HepG2 (cell line): ENCODE data around the gene TWNK. TPM values are rescaled to one million over a fixed set of nuclear protein-coding genes. Genes with fewer than 3 reads are reported as not detected.

Source experiments
- NR2F6 ChIP-seq, 2 experiments: IDR thresholded peaks; 2 replicates each; pipeline ENCODE4 v1.6.1; 2016; ENCODE audit warnings: antibody characterized with exemption in 1 of 2, mild to moderate bottlenecking in 1 of 2
- REPIN1 ChIP-seq: sonication (generic); formaldehyde crosslinking; IDR thresholded peaks from 2 replicates; pipeline ENCODE4 v1.8.0; 2022; ENCODE audit warnings: missing genetic modification reagents, low read depth, mild to moderate bottlenecking, borderline replicate concordance
- ZNF124 ChIP-seq: sonication (generic); formaldehyde crosslinking; IDR thresholded peaks from 2 replicates; pipeline ENCODE4 v1.4.0; 2020; ENCODE audit warnings: missing genetic modification reagents
- ZNF563 ChIP-seq: sonication (generic); formaldehyde crosslinking; IDR thresholded peaks from 2 replicates; pipeline ENCODE4 v1.8.0; 2022; ENCODE audit warnings: mild to moderate bottlenecking, moderate library complexity, missing genetic modification reagents
- ZNF790 ChIP-seq: sonication (generic); formaldehyde crosslinking; IDR thresholded peaks from 2 replicates; pipeline ENCODE4 v1.8.0; 2022; ENCODE audit warnings: missing genetic modification reagents, mild to moderate bottlenecking, borderline replicate concordance
- polyA plus RNA-seq, 8 experiments: library from polyadenylated mRNA; depleted of rRNA in 3 of 8; stranded (reverse) in 7 of 8; unstranded in 1 of 8; fragments of >200 nt; fragmentation: Illumina TruSeq in 4 of 8; extraction: Trizol in 4 of 8; gene quantifications; 2 replicates each; pipeline versions ENCODE4 v1.2.1 to v1.2.3, GENCODE V29; 2011 to 2016; ENCODE audit warnings: low read depth in 4 of 8, missing spikeins in 1 of 8, mixed read lengths in 1 of 8; ENCODE audit not compliant: insufficient read depth in 1 of 8
- total RNA-seq, 5 experiments: library from RNA; depleted of rRNA; stranded (reverse); fragments of >200 nt; fragmentation: Illumina TruSeq; extraction: Trizol; gene quantifications; 2 replicates each; pipeline ENCODE4 v1.2.3, GENCODE V29; 2016; ENCODE audit warnings: low read depth in 1 of 5
- TF ChIP-seq, protein P1 (sequence below), 2 experiments: sonication (generic) in 1 of 2; formaldehyde crosslinking in 1 of 2; IDR thresholded peaks; 2 replicates each; pipeline versions ENCODE4 v1.6.1 to v1.9.0; 2014 to 2022; ENCODE audit warnings: antibody characterized with exemption in 1 of 2, borderline replicate concordance in 1 of 2, inconsistent platforms in 1 of 2, low read depth in 1 of 2, missing genetic modification reagents in 1 of 2
- TF ChIP-seq, protein P2 (sequence below): sonication (generic); formaldehyde crosslinking; IDR thresholded peaks from 2 replicates; pipeline ENCODE4 v1.5.1; 2020; ENCODE audit warnings: mild to moderate bottlenecking, moderate library complexity, missing genetic modification reagents
- TF ChIP-seq, protein P3 (sequence below): fragments of 450-650 bp; IDR thresholded peaks from 2 replicates; pipeline ENCODE4 v1.6.1; 2017; ENCODE audit warnings: mild to moderate bottlenecking
- TF ChIP-seq, protein P4 (sequence below): sonication (generic); formaldehyde crosslinking; IDR thresholded peaks from 2 replicates; pipeline ENCODE4 v1.8.1; 2023; ENCODE audit warnings: mild to moderate bottlenecking, missing genetic modification reagents
- TF ChIP-seq, protein P5 (sequence below): IDR thresholded peaks from 2 replicates; pipeline ENCODE4 v1.6.1; 2012; ENCODE audit warnings: low read length, improper control_type of control experiment

TWNK gene
- total and polyA plus RNA-seq, 2 of the 13 experiments (the other 11 are each of a cell fraction or from before 2014, with no cell fraction given), result 10.7 to 16.5 TPM

DNA sequence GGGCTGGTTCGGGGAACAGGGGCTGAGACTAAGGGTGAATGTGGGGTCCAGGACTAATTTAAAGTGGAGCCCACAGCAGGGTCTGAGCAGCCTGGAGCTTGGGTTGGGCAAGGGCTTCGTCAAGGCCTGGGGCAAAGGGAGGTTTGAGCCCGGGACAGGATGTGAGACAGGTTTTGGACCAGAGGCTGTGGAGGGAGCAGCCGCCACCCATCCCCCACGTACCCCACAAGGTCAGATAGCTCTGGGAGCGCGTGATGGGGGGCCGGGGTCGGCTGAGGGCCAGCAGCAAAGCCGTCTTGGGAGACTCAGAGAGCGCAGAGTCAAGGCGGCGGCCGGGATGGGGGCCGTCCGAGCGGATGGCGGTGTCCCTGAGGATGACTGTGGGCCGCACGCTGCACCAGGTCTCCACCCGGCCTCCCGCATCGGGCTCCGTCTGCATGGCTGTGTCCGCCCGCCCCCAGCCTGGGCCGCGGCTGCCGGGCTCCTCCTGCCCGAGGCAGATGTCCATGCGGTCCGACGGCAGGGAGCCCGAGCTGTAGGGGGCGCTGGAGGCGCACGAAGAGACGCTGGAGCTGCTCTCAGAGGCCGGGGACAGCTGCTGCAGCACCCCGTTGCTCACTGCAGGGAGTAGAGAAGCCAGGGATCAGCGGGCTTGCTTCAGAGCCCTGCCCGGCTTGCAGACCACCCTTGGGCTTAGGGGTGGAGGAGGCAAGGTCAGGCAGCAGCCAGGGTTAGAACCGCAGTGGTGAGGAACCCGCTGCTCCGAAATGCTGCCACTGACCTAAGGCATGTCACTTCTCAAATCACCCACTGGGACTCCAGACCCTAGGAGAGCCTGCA, 31.5 kb downstream of the TWNK start (continued):
- TF ChIP-seq, protein P1, sequence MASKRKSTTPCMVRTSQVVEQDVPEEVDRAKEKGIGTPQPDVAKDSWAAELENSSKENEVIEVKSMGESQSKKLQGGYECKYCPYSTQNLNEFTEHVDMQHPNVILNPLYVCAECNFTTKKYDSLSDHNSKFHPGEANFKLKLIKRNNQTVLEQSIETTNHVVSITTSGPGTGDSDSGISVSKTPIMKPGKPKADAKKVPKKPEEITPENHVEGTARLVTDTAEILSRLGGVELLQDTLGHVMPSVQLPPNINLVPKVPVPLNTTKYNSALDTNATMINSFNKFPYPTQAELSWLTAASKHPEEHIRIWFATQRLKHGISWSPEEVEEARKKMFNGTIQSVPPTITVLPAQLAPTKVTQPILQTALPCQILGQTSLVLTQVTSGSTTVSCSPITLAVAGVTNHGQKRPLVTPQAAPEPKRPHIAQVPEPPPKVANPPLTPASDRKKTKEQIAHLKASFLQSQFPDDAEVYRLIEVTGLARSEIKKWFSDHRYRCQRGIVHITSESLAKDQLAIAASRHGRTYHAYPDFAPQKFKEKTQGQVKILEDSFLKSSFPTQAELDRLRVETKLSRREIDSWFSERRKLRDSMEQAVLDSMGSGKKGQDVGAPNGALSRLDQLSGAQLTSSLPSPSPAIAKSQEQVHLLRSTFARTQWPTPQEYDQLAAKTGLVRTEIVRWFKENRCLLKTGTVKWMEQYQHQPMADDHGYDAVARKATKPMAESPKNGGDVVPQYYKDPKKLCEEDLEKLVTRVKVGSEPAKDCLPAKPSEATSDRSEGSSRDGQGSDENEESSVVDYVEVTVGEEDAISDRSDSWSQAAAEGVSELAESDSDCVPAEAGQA (IDR thresholded peaks at IDR 0.05; ENCODE audit: low read depth), result no peak
- TF ChIP-seq, protein P1 (CRISPR knock-in tag; IDR thresholded peaks at IDR 0.05; ENCODE audit: borderline replicate concordance), result no peak
- TF ChIP-seq ZNF563 (CRISPR knock-in tag) (peak; percentile 72; the same call in 1 of the 2 replicates), REPIN1 (CRISPR knock-in tag) (peak; percentile 62; the same call in 1 of the 2 replicates), ZNF124 (CRISPR knock-in tag) (0 out of 2 replicates have a peak, but pooled peaks have one; percentile 80), NR2F6 (IDR thresholded peaks at IDR 0.05) (no peak), NR2F6 (CRISPR knock-in tag; IDR thresholded peaks at IDR 0.05) (peak; percentile 23; the same call in 1 of the 2 replicates), ZNF790 (CRISPR knock-in tag) (0 out of 2 replicates have a peak, but pooled peaks have one; percentile 76)
- TF ChIP-seq, protein P2, sequence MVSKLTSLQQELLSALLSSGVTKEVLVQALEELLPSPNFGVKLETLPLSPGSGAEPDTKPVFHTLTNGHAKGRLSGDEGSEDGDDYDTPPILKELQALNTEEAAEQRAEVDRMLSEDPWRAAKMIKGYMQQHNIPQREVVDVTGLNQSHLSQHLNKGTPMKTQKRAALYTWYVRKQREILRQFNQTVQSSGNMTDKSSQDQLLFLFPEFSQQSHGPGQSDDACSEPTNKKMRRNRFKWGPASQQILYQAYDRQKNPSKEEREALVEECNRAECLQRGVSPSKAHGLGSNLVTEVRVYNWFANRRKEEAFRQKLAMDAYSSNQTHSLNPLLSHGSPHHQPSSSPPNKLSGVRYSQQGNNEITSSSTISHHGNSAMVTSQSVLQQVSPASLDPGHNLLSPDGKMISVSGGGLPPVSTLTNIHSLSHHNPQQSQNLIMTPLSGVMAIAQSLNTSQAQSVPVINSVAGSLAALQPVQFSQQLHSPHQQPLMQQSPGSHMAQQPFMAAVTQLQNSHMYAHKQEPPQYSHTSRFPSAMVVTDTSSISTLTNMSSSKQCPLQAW (CRISPR knock-in tag), result no peak
- TF ChIP-seq, protein P3, sequence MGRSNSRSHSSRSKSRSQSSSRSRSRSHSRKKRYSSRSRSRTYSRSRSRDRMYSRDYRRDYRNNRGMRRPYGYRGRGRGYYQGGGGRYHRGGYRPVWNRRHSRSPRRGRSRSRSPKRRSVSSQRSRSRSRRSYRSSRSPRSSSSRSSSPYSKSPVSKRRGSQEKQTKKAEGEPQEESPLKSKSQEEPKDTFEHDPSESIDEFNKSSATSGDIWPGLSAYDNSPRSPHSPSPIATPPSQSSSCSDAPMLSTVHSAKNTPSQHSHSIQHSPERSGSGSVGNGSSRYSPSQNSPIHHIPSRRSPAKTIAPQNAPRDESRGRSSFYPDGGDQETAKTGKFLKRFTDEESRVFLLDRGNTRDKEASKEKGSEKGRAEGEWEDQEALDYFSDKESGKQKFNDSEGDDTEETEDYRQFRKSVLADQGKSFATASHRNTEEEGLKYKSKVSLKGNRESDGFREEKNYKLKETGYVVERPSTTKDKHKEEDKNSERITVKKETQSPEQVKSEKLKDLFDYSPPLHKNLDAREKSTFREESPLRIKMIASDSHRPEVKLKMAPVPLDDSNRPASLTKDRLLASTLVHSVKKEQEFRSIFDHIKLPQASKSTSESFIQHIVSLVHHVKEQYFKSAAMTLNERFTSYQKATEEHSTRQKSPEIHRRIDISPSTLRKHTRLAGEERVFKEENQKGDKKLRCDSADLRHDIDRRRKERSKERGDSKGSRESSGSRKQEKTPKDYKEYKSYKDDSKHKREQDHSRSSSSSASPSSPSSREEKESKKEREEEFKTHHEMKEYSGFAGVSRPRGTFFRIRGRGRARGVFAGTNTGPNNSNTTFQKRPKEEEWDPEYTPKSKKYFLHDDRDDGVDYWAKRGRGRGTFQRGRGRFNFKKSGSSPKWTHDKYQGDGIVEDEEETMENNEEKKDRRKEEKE, result no peak
- TF ChIP-seq, protein P4, sequence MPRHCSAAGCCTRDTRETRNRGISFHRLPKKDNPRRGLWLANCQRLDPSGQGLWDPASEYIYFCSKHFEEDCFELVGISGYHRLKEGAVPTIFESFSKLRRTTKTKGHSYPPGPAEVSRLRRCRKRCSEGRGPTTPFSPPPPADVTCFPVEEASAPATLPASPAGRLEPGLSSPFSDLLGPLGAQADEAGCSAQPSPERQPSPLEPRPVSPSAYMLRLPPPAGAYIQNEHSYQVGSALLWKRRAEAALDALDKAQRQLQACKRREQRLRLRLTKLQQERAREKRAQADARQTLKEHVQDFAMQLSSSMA, result peak; percentile 75; the same call in 1 of the 2 replicates
- TF ChIP-seq, protein P5, sequence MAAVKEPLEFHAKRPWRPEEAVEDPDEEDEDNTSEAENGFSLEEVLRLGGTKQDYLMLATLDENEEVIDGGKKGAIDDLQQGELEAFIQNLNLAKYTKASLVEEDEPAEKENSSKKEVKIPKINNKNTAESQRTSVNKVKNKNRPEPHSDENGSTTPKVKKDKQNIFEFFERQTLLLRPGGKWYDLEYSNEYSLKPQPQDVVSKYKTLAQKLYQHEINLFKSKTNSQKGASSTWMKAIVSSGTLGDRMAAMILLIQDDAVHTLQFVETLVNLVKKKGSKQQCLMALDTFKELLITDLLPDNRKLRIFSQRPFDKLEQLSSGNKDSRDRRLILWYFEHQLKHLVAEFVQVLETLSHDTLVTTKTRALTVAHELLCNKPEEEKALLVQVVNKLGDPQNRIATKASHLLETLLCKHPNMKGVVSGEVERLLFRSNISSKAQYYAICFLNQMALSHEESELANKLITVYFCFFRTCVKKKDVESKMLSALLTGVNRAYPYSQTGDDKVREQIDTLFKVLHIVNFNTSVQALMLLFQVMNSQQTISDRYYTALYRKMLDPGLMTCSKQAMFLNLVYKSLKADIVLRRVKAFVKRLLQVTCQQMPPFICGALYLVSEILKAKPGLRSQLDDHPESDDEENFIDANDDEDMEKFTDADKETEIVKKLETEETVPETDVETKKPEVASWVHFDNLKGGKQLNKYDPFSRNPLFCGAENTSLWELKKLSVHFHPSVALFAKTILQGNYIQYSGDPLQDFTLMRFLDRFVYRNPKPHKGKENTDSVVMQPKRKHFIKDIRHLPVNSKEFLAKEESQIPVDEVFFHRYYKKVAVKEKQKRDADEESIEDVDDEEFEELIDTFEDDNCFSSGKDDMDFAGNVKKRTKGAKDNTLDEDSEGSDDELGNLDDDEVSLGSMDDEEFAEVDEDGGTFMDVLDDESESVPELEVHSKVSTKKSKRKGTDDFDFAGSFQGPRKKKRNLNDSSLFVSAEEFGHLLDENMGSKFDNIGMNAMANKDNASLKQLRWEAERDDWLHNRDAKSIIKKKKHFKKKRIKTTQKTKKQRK, result no peak
